Hematopoietic multipotent progenitor cell treated with erythropoietin and hydrocortisone succinate and interleukin-3 and kit ligand, for 4 days (in vitro differentiated cells): ENCODE results near the gene ELF4.
"Not testable (repeated sequence)": the region's sequence is repeated elsewhere in the genome, so short reads cannot be mapped to it uniquely, and the experiment has no call there.

Experiments
- DNase-seq: peaks from one replicate; pipeline ENCODE4 v3.0.0-alpha.2; 2015

Gene ELF4

DNA sequence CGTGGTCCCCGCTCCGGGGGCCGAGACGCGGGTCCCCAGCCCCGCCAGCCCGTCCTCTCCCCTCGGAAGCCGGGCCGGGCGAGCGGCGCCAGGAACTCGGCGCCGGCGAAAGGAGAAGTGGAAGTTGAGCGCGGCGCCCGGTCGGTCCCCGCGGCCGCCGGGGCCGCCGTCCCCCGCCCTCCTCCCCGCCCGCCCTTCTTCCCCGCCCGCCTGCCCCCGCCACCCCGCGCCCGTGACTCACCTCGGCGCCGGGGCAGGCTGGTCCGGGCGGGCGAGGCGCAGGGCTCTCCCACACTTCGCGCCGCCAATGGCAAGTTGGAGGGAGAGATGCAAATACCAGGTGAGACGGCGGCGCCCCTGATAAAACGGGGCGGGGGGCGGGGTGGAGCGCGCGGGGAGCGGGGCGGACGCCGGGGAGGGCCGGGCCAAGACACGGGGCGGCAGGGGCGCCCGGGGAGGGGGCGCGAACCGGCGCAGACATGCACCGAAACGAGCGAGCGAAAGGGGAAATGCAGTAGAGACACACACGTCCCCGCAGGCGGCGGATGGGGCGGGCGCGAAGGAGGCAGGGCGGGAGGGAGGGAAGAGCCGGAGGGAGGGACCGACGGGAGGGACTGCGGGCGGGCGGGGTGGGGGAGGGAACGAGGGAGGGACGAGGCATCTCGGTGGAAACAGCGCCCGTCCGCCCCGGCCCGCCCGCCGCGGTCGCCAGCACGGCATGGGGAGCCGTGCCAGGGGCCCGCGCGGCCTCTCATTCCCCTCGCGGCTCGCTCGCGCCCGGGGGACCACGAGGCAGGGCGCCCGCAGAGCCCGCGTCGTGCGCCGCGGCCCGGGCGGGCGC is at the start of gene ELF4:
TSS of gene ELF4 (minus strand) at position 119 of the 841 bp plus-strand sequence. CDS start 29,167 bp downstream, outside the sequence.
- peak; percentile 86 for DNase-seq

DNA sequence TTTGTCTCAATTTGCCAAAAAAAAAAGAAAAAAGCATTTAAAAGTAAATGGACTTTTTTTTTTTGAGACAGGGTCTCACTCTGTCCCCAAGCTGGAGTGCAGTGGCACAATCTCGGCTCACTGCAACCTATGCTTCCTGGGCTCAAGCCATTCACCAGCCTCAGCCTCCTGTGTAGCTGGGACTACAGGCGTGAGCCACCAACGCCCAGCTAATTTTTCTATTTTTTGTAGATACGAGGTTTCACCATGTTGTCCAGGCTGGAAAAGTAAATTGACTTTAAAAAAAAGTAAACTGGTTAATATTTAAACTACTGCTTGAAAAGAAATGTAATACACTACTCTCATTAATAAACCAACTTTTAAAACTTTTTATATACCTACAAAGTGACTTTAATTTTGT is 49.5 kb upstream of the ELF4 start:
- DNase-seq, result no peak

DNA sequence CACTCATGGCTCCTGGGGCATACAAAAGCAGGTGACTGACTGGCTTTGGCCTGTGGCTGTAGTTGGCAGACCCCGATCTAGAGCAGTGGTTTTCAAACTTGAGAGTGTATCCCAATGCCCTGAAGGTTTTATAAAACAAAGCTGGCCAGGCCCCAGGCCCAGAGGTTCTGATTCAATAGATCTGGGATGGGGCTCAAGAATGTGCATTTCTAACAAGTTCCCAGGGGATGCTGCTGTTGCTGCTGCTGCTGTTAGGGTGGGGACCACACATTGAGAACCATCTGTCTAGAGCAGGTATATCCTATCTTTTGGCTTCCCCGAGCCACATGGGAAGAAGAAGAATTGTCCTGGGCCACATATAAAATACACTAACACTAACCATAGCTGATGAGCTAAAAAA is 48.0 kb upstream of the ELF4 start:
- DNase-seq, result no peak

DNA sequence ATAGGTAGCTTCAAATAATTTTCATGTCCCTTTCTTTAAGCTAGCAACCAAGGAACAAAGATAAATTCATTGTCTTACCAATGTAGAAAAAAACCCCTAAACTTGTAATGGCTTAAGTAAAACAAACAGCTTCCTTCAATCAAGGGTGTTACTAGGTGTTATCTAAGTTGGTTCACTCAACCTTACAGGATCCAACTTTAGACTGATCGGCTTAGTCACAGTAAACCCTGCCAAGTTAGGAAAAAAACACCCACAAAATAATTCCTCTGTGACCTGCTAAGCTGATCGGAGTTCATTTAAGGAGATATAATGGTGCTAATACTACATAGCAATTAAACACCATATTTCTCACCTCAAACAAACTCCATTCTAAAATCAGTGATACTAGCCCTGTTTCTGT is 45.3 kb upstream of the ELF4 start:
- DNase-seq, result no peak

DNA sequence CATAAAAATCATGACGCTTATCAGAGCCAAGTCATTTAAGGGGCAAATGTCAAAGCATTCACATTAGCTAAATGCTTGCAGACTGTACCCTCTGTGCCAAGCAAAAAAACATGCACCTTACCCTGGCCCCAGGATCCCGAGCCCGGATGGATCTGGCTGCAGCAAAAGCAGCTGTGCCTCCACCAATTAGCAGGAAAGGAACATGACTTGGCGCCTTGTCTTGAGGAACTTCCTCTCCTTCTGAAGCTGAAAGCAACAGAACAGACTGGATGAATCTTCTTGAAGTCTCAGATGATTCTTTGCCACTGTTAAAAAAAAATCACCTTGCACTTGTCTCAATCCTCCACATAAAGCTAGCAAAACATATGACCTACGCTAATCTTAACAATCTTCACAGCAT is 37.3 kb upstream of the ELF4 start:
- DNase-seq, result peak; percentile 34

DNA sequence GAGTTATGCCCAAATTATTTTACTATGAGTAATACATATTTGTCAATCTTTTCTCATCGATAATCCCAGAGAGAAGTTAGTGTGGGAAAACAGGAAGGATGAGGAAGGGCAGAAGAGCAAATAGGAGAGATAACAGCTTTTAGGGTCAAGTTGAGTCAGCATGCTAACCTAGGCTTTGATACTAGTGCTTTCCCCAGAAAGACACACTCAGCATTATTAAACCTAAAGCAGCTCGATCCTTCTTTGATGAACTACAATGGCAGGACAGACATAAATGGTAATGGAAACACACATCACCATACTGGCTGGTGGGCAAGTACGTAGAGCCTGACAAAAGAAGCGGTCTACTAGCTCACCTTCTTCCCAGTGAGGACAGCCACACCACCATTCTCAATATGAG is 34.8 kb upstream of the ELF4 start:
- no peak for DNase-seq

GRCh38 chrX:130144509-130144908 is 34.2 kb upstream of the ELF4 start:
- no peak for DNase-seq

- peak; percentile 55 for DNase-seq
Measured at GRCh38 chrX:130139474-130140201, 29.3 kb upstream of the ELF4 start.

- no peak for DNase-seq
Measured at GRCh38 chrX:130136961-130137360, 26.7 kb upstream of the ELF4 start.

DNA sequence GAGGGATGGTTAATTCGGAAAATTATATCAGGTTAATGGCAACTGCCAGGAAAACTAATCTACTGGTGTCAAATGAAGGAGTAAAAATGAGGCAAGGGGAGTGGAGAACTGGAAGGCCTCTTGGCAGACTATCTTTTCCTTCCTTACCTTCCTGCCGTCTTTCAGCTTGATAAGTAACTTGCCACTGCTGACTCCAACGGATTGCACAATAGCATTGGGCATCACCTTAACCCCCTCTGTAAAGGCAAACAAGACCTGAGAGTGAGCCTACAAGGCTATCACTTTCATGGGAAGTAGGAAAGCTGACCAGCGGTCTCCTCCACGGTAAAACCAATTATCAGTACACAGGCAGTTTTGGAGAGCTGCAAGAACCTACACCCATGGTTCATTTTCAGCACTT is 26.2 kb upstream of the ELF4 start:
- DNase-seq, result no peak

DNA sequence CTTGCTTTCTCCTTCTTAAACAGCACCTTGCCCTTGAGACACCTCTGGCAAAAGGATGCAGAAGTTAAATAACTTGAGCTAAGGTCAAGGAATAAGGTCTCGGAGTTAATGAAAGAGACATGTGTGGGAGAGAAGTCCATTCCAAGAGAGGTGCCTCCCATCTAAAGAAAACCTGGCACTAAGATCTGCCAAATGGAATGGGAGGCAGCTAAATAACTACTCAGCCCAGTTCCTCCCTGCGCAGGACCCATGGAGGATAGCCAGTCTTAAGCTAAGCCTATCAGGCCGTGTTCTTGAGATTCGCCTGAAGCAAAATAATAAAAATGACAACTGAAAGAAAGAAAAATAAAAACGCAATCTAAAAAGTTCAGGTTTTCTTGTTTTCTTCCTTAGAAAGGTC is 20.7 kb upstream of the ELF4 start:
- DNase-seq, result no peak

- DNase-seq, result no peak
Measured at GRCh38 chrX:130125091-130125874, 15.0 kb upstream of the ELF4 start.

GRCh38 chrX:130124577-130124976 is 14.3 kb upstream of the ELF4 start:
- DNase-seq, result no peak

DNA sequence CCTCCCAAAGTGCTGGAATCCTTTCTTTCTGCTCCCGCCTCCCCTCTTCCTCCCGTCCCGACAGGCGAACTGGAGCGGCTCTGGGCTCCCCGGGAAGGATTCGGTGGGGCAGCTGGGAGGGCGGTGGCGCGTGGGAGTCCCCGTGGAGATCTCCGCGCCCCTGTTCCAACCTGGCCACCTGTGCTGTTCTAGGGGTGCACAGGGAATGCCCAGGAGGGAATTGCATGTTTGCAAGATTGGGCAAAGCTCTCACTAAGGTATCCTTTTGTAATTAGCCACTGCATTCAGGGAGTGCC is 11.2 kb upstream of the ELF4 start:
- no peak for DNase-seq

- peak; percentile 86 for DNase-seq
Measured at GRCh38 chrX:130120746-130121504, 10.6 kb upstream of the ELF4 start.

DNA sequence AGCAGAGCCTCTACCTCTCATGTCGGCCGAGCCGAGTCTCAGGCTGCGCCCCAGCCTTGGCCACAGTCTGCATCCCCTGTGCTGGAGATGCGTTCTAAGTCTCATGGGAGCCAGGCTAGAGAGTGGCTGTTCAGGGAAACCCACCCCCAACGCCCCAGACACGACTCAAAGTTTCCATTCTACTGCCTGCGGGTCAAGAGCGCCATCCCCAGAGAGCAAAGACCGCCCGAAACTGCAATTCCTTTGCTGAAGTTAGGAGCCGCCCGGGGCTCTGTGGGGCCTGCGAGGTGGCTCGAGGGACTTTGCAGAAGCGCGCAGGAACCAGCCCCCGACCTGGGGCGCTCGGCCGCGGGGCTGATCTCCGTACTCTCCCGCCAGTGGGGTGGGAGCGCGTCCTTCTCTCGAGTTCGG is 10.0 kb upstream of the ELF4 start:
- DNase-seq, result peak; percentile 65

GRCh38 chrX:130119312-130119898 is 9.1 kb upstream of the ELF4 start:
- no peak for DNase-seq

- DNase-seq, result no peak
Measured at GRCh38 chrX:130118441-130119311, 8.4 kb upstream of the ELF4 start.

- no peak for DNase-seq
Measured at GRCh38 chrX:130117166-130117565, 6.9 kb upstream of the ELF4 start.

- not testable (repeated sequence) for DNase-seq
Measured at GRCh38 chrX:130115119-130115885, 5.0 kb upstream of the ELF4 start.

GRCh38 chrX:130114141-130114588 is 3.9 kb upstream of the ELF4 start:
- DNase-seq, result no peak
